Measurements from ENCODE around the gene KLHDC4. TPM values are rescaled to one million over a fixed set of nuclear protein-coding genes. Genes with fewer than 3 reads are reported as not detected.

The KLHDC4 gene
- total RNA-seq, 1 donor from 2014 or later: 29.0 TPM

DNA sequence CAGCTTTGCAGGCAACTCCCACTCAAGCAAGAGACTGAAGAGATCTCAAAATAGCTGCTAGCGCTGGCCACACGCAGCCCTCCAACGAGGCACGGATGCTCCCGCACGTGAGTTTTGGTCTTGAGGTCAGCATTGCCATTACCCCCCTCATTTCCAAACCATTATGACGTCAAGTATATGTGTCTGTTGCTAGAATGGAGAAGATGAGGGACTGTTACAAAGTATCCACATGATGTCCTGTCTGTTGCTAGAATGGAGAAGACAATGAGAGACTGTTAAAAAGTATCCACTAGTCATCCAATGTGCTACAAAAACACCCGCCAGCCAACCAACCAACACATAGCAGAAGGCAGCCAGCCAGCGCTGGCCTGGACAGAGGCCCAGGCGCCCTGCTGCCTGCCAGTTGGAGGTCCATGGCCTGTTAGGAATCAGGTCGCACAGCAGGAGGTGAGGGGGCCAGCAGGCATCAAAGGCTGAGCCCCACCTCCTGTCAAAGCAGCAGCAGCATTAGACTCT is 24.8 kb downstream of the KLHDC4 start:
- TF ChIP-seq CTCF (conservative IDR thresholded peaks at IDR 0.05; ENCODE audit: low read depth, low read length): no peak
- no peak for DNase-seq (ENCODE audit: low read depth)
- no peak overlapping the region for H3K4me3 ChIP-seq (ENCODE audit: low read depth, low read length)

- no peak overlapping the region for H3K4me3 ChIP-seq (ENCODE audit: low read depth, low read length)
- no peak for DNase-seq (ENCODE audit: low read depth)
These were observed 25.3 kb downstream of the KLHDC4 start for GRCh38 chr16:87740441-87740840.

DNA sequence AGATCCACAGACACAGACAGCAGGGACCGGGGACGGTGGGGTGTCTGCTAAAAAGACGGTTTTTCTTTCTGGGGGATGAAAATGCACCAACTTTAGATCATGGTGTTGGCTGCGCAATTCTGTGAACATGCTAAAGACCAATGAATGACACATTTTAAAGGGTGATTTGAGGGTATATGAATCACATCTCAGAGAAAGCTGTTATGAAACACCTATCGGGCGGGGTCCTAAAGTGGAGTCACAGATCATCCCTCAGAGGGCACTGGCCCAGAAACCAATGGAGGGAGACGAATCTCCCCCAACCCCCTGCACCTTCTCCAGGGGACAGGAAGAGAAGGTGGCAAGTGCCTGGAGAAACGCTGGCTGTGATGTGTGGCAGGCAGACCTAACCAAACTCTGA is 26.0 kb downstream of the KLHDC4 start:
- no peak for TF ChIP-seq CTCF (conservative IDR thresholded peaks at IDR 0.05; ENCODE audit: low read depth, low read length)
- no peak for DNase-seq (ENCODE audit: low read depth)
- no peak overlapping the region for H3K4me3 ChIP-seq (ENCODE audit: low read depth, low read length)

More at GRCh38 chr16:87740441-87740840, 25.3 kb downstream of the KLHDC4 start:
- no peak for TF ChIP-seq CTCF (conservative IDR thresholded peaks at IDR 0.05; ENCODE audit: low read depth, low read length)

GRCh38 chr16:87736008-87736382 is 29.8 kb downstream of the KLHDC4 start:
- no peak for DNase-seq (ENCODE audit: low read depth)
- H3K4me3 ChIP-seq (ENCODE audit: low read depth, low read length): no peak overlapping the region
- no peak for TF ChIP-seq CTCF (conservative IDR thresholded peaks at IDR 0.05; ENCODE audit: low read depth, low read length)

DNA sequence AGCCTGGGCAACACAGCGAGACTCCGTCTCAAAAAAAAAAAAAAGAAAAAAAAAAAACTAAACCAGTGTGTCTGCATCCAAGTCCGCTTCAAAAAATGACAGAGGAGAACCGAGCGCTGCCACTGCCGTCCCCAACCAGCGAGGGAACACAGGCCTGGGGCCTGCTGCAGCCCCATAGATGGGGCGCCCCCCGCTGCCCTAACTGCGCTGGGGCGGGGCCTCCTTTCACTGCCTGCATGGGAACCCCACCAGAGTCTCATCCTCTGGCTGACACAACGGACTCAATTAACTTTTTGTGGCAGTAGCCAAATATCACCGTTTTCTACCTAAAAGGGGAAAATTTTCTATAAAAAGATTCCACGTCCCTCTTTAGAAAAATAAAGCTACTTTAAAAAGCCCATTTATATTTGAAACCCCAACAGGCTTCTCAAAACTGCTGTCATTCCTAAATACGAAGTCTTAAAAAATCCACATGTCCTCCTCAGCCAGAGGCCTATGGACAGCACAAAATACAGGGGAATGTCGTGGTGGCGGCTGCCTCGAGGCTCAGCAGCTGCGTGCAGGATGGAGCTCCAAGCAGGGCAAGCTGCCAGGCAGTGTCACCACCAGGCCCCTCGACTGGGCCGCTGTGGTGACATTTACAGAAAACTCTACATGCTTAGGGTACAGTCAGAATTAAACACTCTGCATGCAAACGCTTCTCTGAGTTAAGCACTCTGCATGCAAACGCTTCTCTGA is 30.3 kb downstream of the KLHDC4 start:
- DNase-seq (ENCODE audit: low read depth): no peak
- H3K4me3 ChIP-seq (ENCODE audit: low read depth, low read length): no peak overlapping the region
- peak; percentile 1 for TF ChIP-seq CTCF (conservative IDR thresholded peaks at IDR 0.05; ENCODE audit: low read depth, low read length)

GRCh38 chr16:87734644-87735043 is 31.1 kb downstream of the KLHDC4 start:
- no peak for TF ChIP-seq CTCF (conservative IDR thresholded peaks at IDR 0.05; ENCODE audit: low read depth, low read length)
- DNase-seq (ENCODE audit: low read depth): no peak
- H3K4me3 ChIP-seq (ENCODE audit: low read depth, low read length): no peak overlapping the region

GRCh38 chr16:87733190-87733589 is 32.6 kb downstream of the KLHDC4 start:
- no peak for DNase-seq (ENCODE audit: low read depth)
- no peak for TF ChIP-seq CTCF (conservative IDR thresholded peaks at IDR 0.05; ENCODE audit: low read depth, low read length)
- no peak overlapping the region for H3K4me3 ChIP-seq (ENCODE audit: low read depth, low read length)
